Measurements from ENCODE around the gene AHR. TPM values are rescaled to one million over a fixed set of nuclear protein-coding genes. Genes with fewer than 3 reads are reported as not detected.
A peak's percentile ranks its signal among the peaks of the same experiment; 100 is the strongest.
"Not testable (repeated sequence)": the region's sequence is repeated elsewhere in the genome, so short reads cannot be mapped to it uniquely, and the experiment has no call there.

AHR gene
- total RNA-seq, 2 donors from 2014 or later: 26.4 to 30.2 TPM

DNA sequence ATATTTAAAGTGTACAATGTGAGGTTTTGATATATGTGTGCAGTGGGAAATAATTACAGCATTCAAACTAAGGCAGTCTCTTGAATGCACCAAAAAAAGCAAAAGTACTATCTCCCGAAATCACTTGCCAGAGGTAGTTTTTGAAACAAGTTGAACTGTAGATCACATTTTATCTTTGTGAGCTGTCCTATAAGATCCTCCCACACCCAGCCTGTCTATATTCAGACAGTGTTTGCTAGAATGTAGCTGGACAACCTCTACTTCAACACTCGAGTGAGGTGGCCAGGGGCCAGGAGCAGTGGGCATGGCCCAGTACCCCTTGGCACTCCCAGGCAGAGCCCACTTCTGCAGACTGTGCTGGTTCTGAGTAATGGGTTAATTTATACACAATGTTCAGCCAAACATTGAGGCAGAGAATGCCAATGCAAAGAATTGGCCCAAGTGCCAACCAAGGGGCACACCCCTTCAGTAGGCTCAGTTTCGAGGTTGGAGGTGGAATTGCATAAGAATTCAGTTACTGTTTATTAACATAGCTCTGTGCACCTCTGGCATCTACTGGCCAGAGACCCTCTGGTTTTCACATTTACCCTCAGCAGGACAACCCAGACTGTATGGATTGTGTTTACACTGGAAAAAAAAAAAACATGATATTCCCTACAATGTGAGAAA is 70.5 kb downstream of the AHR start:
- DNase-seq (no peak), ATAC-seq (peak in 1 of 2 donors; percentile 13)
- intact Hi-C loops (cut with DNase I): no loop called here

DNA sequence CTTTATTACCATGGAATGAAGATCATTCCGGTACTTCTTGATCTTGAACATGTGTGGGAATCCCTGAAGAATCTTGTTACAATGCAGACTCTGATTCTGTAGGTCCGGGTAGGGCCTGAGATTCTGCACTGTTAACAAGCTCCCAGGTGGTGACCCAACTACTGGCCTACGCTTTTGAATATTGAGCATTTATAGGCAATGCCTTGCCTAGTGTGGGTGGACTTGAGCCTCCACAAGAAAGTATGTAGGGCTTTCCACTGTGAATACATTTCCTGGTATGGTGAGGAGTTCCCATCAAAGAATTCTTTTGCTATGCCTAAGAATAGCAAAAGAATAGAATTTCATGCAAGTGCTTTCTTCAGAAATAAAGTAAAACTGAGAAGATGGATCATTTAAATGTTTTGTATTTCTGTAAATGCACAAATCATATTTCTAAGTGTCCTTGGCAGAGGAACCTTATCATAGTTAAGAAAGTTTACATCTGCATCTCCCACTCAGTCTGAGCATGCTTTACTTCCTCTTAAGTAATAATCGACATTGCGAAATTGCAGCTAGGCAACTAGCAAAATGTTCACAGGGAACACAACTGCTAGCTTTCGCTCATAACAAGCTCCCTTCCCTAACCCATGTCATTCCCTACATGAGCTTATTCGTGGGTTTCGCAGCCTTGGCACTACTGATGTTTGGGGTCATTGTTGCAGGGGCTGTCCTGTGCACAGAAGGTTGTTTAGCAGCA is 71.4 kb downstream of the AHR start:
- intact Hi-C loops (cut with DNase I): no loop called here
- ATAC-seq (peak; percentile 81 to 87), DNase-seq (no peak)

GRCh38 chr7:17370901-17371585 is 72.6 kb downstream of the AHR start:
- intact Hi-C loops (cut with DNase I): no loop called here
- ATAC-seq (no peak), DNase-seq (peak; percentile 24)

DNA sequence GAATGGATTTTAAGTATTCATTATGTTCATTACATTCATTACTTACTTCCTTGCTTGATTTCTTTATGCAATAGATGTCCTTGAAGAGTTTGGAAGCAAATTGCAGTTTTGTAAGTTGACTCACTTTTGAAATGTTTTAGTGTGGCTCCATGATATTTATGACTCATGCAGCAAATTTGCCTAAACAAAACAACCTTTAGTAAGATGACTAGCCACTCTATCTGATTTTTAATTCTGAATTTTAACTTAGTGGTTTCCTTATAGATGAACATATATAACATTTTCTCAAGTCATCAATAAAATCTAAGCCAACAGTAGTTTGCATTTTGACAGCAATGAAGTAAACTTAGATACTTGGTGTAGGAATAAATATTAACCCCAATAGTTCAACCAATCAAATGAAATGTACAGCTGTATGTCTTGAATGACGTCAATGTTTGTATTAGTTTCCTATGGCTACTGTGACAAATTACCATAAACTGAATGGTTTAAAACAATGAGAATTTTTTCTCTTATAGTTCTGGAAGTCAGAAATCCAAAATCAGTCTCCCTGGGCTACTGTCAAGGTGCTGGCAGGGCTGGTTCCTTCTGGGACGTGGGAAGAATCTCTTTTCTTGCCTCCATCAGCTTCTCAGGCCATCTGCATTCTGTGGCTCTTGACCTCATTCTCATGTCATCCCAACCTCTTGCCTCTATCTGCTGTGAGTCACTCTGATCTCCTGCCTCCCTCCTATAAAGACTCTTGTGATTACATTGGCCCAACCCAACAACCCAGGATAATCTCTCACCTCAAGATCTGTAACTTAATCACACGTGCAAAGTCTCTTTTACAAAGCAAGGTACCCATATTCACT is 73.4 kb downstream of the AHR start:
- ATAC-seq (peak in 1 of 2 donors; percentile 71), DNase-seq (no peak)
- intact Hi-C loops (cut with DNase I): no loop called here

GRCh38 chr7:17374157-17374556 is 75.7 kb downstream of the AHR start:
- no peak for DNase-seq
- intact Hi-C loops (cut with DNase I): no loop called here
- no peak for ATAC-seq

GRCh38 chr7:17374654-17375053 is 76.2 kb downstream of the AHR start:
- ATAC-seq: no peak

GRCh38 chr7:17376595-17376994 is 78.1 kb downstream of the AHR start:
- no peak for ATAC-seq
- DNase-seq: no peak
- intact Hi-C loops (cut with DNase I): no loop called here

More at GRCh38 chr7:17374654-17375053, 76.2 kb downstream of the AHR start:
- no peak for DNase-seq
- intact Hi-C loops (cut with DNase I): no loop called here

DNA sequence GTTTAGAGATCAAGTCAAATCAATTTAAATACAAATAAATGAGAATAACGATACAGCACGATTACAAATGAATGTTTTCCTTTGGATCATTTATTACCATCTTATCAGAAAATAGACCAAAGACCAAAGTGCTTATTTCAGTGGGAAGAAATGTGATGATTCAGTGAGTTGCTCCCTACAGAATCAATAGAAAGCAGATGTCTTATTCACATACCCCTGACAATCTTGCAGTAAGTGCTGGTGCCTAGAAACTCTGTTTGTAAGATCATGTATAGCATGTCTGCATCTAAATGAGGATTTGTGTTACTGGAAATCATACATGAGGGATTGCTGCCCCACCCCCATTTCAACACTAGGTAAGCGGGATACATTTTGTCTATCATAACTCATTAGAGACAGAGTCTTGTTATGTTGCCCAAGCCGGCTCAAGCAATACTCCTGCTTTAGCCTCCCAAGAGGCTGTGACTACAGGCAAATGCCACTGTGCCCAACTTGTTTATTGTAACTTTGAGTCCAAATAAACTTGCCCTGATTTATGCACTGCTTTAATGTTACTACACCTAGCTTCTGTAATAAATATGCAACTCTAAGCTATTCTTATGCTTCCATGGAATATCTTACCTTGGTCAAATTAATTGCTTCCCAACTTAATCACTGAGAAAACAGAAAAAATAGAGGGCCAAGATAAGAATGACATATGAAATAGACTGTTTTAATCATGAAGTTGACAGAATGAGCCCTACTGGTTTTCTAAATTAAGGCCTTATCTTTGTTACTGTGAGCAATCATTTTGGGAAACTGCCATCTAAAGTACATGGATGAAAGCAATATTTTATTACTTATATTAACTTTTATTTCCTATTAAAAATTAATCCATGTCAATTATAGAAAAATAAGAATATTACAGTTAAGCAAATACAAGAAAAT is 82.5 kb downstream of the AHR start:
- no peak for DNase-seq
- intact Hi-C loops (cut with DNase I): no loop called here
- ATAC-seq: no peak

GRCh38 chr7:17382408-17383354 is 84.2 kb downstream of the AHR start:
- ATAC-seq; intact Hi-C loops (cut with DNase I); DNase-seq: not testable (repeated sequence)

DNA sequence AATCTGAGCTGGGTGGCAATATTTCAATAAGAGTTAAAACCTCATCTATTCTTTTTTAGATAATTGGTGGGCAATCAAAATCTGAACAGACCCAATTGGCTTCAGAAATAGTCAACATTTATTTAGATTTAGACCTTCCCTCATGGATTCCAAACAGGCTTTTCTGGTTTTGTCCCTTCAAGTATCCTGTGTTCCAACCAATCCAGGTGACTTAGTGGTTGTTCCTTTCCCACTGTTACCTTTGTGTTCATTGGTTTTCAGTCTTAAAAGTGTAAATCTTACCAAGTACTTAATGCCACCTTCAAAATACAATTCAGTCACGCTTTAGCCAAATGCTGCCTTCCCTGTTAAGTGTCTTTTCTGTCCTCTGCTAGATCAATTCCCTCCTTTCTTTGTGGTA is 85.9 kb downstream of the AHR start:
- intact Hi-C loops (cut with DNase I): no loop called here
- DNase-seq (no peak), ATAC-seq (no peak)

DNA sequence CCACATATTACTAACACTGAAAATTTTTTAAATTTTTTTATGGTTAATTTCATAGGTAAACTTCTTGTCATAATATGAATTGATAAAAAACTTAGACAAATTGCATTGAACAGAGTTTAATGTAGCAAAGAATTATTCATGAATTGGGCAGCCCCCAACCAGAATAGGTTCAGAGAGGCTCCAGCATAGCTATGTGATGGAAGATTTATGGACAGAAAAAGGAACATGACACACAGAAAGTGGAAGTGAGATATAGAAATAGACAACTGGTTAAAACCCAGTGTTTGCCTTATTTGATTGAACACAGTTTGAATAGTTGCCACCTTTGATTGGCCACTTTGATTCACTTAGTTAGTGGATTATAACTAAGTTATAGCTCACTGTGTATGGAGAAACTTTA is 87.2 kb downstream of the AHR start:
- no peak for DNase-seq
- intact Hi-C loops (cut with DNase I): no loop called here

DNA sequence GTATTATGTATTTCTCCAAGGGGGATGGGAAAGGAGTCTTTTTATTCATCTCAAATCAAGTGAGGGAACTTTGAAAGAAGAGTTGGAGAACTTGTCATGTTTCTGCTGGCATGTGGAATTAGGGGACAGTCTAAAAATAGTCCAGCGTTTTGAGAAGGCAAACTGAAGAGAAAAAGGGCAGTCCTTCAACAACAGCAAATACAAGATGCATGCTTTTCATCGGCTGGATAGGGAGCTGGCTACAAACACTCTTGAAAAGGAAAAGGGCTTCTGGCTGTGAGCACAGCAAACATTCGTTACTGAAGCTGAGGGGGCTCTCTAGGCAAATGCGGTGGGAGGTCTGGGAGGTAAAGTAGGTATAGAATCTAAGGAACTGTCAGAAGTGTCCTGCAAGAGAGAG is 91.9 kb downstream of the AHR start:
- ATAC-seq (no peak), DNase-seq (no peak)
- intact Hi-C loops (cut with DNase I): no loop called here

More for the DNA sequence above, 87.2 kb downstream of the AHR start:
- no peak for ATAC-seq

DNA sequence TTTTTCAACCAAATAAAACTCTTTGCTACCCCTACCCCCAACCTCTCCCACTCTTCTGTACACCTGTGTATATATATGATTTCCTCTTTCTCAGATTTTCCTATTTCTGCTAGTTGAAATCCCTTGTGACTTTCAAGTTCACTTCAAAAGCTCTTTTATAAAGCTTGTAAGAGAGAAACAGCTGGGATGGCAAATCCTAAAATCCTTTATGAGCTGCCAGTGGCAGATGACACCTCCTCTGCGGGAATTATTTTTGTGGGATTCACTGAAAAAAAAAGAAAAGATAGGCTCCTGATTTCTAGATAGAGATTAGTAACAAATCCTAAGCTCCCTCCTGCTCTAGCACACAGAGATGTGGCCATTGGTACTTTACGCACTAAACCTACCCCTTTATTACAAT is 92.9 kb downstream of the AHR start:
- DNase-seq (no peak), ATAC-seq (no peak)
- intact Hi-C loops (cut with DNase I): no loop called here

DNA sequence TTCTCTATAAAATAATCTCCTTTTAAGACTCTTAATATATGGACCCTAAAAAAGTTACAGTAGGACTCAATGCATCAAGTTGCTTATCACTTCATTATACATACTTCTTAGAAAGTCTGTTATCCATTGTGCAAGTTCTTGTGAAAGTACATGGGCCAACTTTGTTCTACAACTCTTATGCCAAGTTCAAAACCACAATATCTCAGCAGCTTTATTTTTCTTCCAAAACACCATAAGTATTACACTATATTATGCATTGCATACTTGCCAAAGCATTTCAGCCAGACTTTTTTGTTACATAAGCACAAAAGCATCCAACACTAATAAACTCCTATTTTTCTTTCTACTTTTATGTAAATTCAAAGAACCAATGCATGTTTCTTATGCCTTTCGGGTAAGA is 94.4 kb downstream of the AHR start:
- ATAC-seq (no peak), DNase-seq (no peak)
- intact Hi-C loops (cut with DNase I): no loop called here

GRCh38 chr7:17394563-17394962 is 96.1 kb downstream of the AHR start:
- DNase-seq; intact Hi-C loops (cut with DNase I); ATAC-seq: not testable (repeated sequence)

All from left cardiac atrium (tissue), 4 donors.